Glutamatergic neuron (in vitro differentiated cells): ENCODE results near the gene TEX26. TPM values are rescaled to one million over a fixed set of nuclear protein-coding genes. Genes with fewer than 3 reads are reported as not detected.

ENCODE experiments used
- DNase-seq: peaks from one replicate; pipeline ENCODE4 v3.0.0; 2022
- H3K27ac Mint-ChIP-seq: one replicate; pipeline ENCODE4 v1.8.0; 2020; ENCODE audit warnings: mild to moderate bottlenecking, mixed read lengths, inconsistent platforms; ENCODE audit not compliant: unreplicated experiment
- H3K27me3 Mint-ChIP-seq: one replicate; pipeline ENCODE4 v1.8.0; 2020; ENCODE audit warnings: mild to moderate bottlenecking, moderate library complexity, mixed read lengths, inconsistent platforms; ENCODE audit not compliant: unreplicated experiment
- H3K36me3 Mint-ChIP-seq: one replicate; pipeline ENCODE4 v1.8.0; 2020; ENCODE audit warnings: mild to moderate bottlenecking, mixed read lengths, inconsistent platforms; ENCODE audit not compliant: unreplicated experiment
- H3K4me1 Mint-ChIP-seq: one replicate; pipeline ENCODE4 v1.8.0; 2020; ENCODE audit warnings: mild to moderate bottlenecking, low read depth, mixed read lengths, inconsistent platforms; ENCODE audit not compliant: unreplicated experiment
- H3K4me3 Mint-ChIP-seq: one replicate; pipeline ENCODE4 v1.8.0; 2020; ENCODE audit warnings: mild to moderate bottlenecking, mixed read lengths, inconsistent platforms; ENCODE audit not compliant: unreplicated experiment
- H3K9me3 Mint-ChIP-seq: one replicate; pipeline ENCODE4 v1.8.0; 2020; ENCODE audit warnings: mild to moderate bottlenecking, moderate library complexity, mixed read lengths, inconsistent platforms; ENCODE audit not compliant: unreplicated experiment
- CTCF ChIP-seq: fragments of 200-600 bp; sonication (generic); IDR thresholded peaks from one replicate; pipeline ENCODE4 v1.5.0; 2021; ENCODE audit not compliant: partially characterized antibody, unreplicated experiment
- total RNA-seq: library from RNA; stranded (reverse); fragmentation: NEBNext Ultra II Directional; extraction: Animal tissue kit (Norgen Biotek cat#: 25700); gene quantifications from one replicate; pipeline ENCODE4 v1.2.1, GENCODE V29; 2021; ENCODE audit not compliant: unreplicated experiment

The TEX26 gene
- total RNA-seq, 1 donor from 2014 or later, result not detected

- TF ChIP-seq CTCF, result no peak
- Mint-ChIP-seq H3K4me1 (peaks cover 6% of the 10 kb centered on the region), H3K27me3 (peaks cover 8% of the 10 kb centered on the region), H3K4me3 (peak overlapping the region; percentile 73), H3K36me3 (peaks cover 6% of the 10 kb centered on the region), H3K27ac (no peak overlapping the region), H3K9me3 (peaks cover 6% of the 10 kb centered on the region)
- no peak for DNase-seq
Observed at GRCh38 chr13:30907121-30907861, 25.2 kb upstream of the TEX26 start.

GRCh38 chr13:30908416-30908980 lies 24.0 kb upstream of the TEX26 start:
- DNase-seq, result no peak
- no peak overlapping the region for H3K4me3 Mint-ChIP-seq
- H3K27ac Mint-ChIP-seq, result no peak overlapping the region
- H3K4me1 Mint-ChIP-seq, result peaks cover 6% of the 10 kb centered on the region
- H3K36me3 Mint-ChIP-seq, result peaks cover 6% of the 10 kb centered on the region
- TF ChIP-seq CTCF, result no peak
- peaks cover 8% of the 10 kb centered on the region for H3K27me3 Mint-ChIP-seq
- peaks cover 6% of the 10 kb centered on the region for H3K9me3 Mint-ChIP-seq

GRCh38 chr13:30910676-30911075 lies 21.8 kb upstream of the TEX26 start:
- H3K4me1 Mint-ChIP-seq, result peaks cover 3% of the 10 kb centered on the region
- no peak for TF ChIP-seq CTCF
- H3K27ac Mint-ChIP-seq, result no peak overlapping the region
- no peaks in the 10 kb centered on the region for H3K36me3 Mint-ChIP-seq
- DNase-seq, result no peak
- H3K9me3 Mint-ChIP-seq, result peaks cover 3% of the 10 kb centered on the region
- H3K4me3 Mint-ChIP-seq, result no peak overlapping the region
- peaks cover 2% of the 10 kb centered on the region for H3K27me3 Mint-ChIP-seq

GRCh38 chr13:30915691-30916541 lies 16.5 kb upstream of the TEX26 start:
- Mint-ChIP-seq H3K27me3 (peaks cover 2% of the 10 kb centered on the region), H3K27ac (no peak overlapping the region), H3K36me3 (no peaks in the 10 kb centered on the region), H3K4me3 (no peak overlapping the region), H3K4me1 (peaks cover 4% of the 10 kb centered on the region), H3K9me3 (no peaks in the 10 kb centered on the region)
- no peak for DNase-seq
- TF ChIP-seq CTCF, result no peak
